Measurements from ENCODE around the gene JSRP1.
A peak's percentile ranks its signal among the peaks of the same experiment; 100 is the strongest.

Gene JSRP1

GRCh38 chr19:2255982-2256685, at the start of gene JSRP1:
JSRP1 (minus strand) TSS chr19:2256417; CDS start chr19:2255314, 1,103 bp downstream.
- DNase-seq: no peak

GRCh38 chr19:2305452-2306280, 49.4 kb upstream of the JSRP1 start:
- DNase-seq: no peak

GRCh38 chr19:2303211-2303798, 47.1 kb upstream of the JSRP1 start:
- DNase-seq: no peak

GRCh38 chr19:2302319-2303210, 46.3 kb upstream of the JSRP1 start:
- peak; percentile 28 for DNase-seq

- DNase-seq: no peak
These were observed 44.3 kb upstream of the JSRP1 start for GRCh38 chr19:2300533-2300932.

GRCh38 chr19:2296141-2296540, 39.9 kb upstream of the JSRP1 start:
- DNase-seq: no peak

- no peak for DNase-seq
These were observed 38.6 kb upstream of the JSRP1 start for GRCh38 chr19:2294687-2295335.

- no peak for DNase-seq
These were observed 35.1 kb upstream of the JSRP1 start for GRCh38 chr19:2291185-2291751.

GRCh38 chr19:2290441-2291184, 34.4 kb upstream of the JSRP1 start:
- no peak for DNase-seq

GRCh38 chr19:2289714-2290435, 33.7 kb upstream of the JSRP1 start:
- peak; percentile 59 for DNase-seq

- no peak for DNase-seq
These were observed 32.8 kb upstream of the JSRP1 start for GRCh38 chr19:2288818-2289713.

GRCh38 chr19:2288338-2288817, 32.2 kb upstream of the JSRP1 start:
- DNase-seq: no peak

- DNase-seq: no peak
These were observed 31.5 kb upstream of the JSRP1 start for GRCh38 chr19:2287585-2288337.

- DNase-seq: no peak
These were observed 30.4 kb upstream of the JSRP1 start for GRCh38 chr19:2286402-2287140.

- DNase-seq: no peak
These were observed 27.8 kb upstream of the JSRP1 start for GRCh38 chr19:2283835-2284507.

GRCh38 chr19:2282862-2283237, 26.6 kb upstream of the JSRP1 start:
- DNase-seq: no peak

Data from stimulated activated CD8-positive, alpha-beta memory T cell treated with anti-CD3 and anti-CD28 coated beads, Interleukin-4, amount 100 ng/mL, for 48 hours (primary cell).